SK-N-SH treated with all-trans-retinoic acid at 6 μM for 48 hours (cell line): ENCODE data around the gene ALG1L2.
"Not testable (repeated sequence)": the region's sequence is repeated elsewhere in the genome, so short reads cannot be mapped to it uniquely, and the experiment has no call there.

Experiments used
- GLIS3 ChIP-seq: fragments of 250-450 bp; sonication (Bioruptor Pico); IDR thresholded peaks from 2 replicates; pipeline ENCODE4 v1.5.0; 2020; ENCODE audit warnings: mild to moderate bottlenecking, moderate library complexity
- TOX ChIP-seq: fragments of 250-450 bp; sonication (Bioruptor Pico); IDR thresholded peaks from 2 replicates; pipeline ENCODE4 v1.8.0; 2021; ENCODE audit warnings: mild to moderate bottlenecking, moderate library complexity, borderline replicate concordance
- ZFP3 ChIP-seq: fragments of 250-450 bp; sonication (Bioruptor Pico); IDR thresholded peaks from 2 replicates; pipeline ENCODE4 v1.5.0; 2020; ENCODE audit warnings: mild to moderate bottlenecking, moderate library complexity
- ZNF565 ChIP-seq: fragments of 450-650 bp; formaldehyde crosslinking; conservative IDR thresholded peaks from 2 replicates; pipeline ENCODE4 v1.5.0; 2020; ENCODE audit warnings: low read depth, mild to moderate bottlenecking, moderate library complexity
- TF ChIP-seq, protein P1 (sequence below): fragments of 250-450 bp; sonication (Bioruptor Pico); IDR thresholded peaks from 2 replicates; pipeline ENCODE4 v1.8.0; 2020; ENCODE audit warnings: mild to moderate bottlenecking, moderate library complexity, borderline replicate concordance

DNA sequence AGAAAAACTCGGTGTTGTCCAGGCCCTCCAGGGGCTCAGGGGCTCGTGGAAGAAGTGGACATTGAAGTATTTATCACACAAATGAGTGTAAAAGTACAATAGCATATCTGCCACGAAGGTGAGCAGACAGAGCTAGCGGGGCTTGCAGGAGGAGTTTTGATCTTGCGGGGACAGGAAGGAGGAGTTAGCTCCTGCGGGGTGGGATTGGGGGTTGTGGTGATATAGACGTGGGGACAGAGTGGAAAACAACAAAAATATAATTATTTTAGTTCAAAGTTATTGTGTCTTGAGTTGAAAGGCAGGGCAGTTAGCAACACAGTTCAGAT is 31.1 kb downstream of the ALG1L2 start:
- TF ChIP-seq, protein P1, sequence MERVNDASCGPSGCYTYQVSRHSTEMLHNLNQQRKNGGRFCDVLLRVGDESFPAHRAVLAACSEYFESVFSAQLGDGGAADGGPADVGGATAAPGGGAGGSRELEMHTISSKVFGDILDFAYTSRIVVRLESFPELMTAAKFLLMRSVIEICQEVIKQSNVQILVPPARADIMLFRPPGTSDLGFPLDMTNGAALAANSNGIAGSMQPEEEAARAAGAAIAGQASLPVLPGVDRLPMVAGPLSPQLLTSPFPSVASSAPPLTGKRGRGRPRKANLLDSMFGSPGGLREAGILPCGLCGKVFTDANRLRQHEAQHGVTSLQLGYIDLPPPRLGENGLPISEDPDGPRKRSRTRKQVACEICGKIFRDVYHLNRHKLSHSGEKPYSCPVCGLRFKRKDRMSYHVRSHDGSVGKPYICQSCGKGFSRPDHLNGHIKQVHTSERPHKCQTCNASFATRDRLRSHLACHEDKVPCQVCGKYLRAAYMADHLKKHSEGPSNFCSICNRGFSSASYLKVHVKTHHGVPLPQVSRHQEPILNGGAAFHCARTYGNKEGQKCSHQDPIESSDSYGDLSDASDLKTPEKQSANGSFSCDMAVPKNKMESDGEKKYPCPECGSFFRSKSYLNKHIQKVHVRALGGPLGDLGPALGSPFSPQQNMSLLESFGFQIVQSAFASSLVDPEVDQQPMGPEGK = not testable (repeated sequence)
- TF ChIP-seq GLIS3 (CRISPR knock-in tag); TOX (CRISPR knock-in tag); ZNF565 (CRISPR knock-in tag); ZFP3: not testable (repeated sequence)
